HG02588 (cell line): ENCODE results near the gene SELENOM.

Experiments
- ATAC-seq: cut with Tn5 transposase; IDR thresholded peaks from one replicate; pipeline ENCODE4 v1.9.1; 2021; ENCODE audit warnings: mild to moderate bottlenecking, moderate library complexity; ENCODE audit not compliant: unreplicated experiment

The SELENOM gene

GRCh38 chr22:31107178-31107893 is at the start of gene SELENOM:
Gene SELENOM, minus strand, starts transcription at chr22:31107568. Its CDS starts 63 bp downstream, at chr22:31107505.
- peak; percentile 85 for ATAC-seq

GRCh38 chr22:31155422-31155821 is 48.1 kb upstream of the SELENOM start:
- no peak for ATAC-seq

- ATAC-seq, result no peak
Measured at GRCh38 chr22:31154975-31155374, 47.6 kb upstream of the SELENOM start.

GRCh38 chr22:31153357-31153756 is 46.0 kb upstream of the SELENOM start:
- no peak for ATAC-seq

- no peak for ATAC-seq
Measured at GRCh38 chr22:31151872-31152271, 44.5 kb upstream of the SELENOM start.

GRCh38 chr22:31150615-31151014 is 43.2 kb upstream of the SELENOM start:
- no peak for ATAC-seq

- ATAC-seq, result no peak
Measured at GRCh38 chr22:31148953-31149627, 41.7 kb upstream of the SELENOM start.

- ATAC-seq, result no peak
Measured at GRCh38 chr22:31148488-31148887, 41.1 kb upstream of the SELENOM start.

- ATAC-seq, result no peak
Measured at GRCh38 chr22:31144223-31144622, 36.9 kb upstream of the SELENOM start.

- no peak for ATAC-seq
Measured at GRCh38 chr22:31143537-31143936, 36.2 kb upstream of the SELENOM start.

- no peak for ATAC-seq
Measured at GRCh38 chr22:31143038-31143437, 35.7 kb upstream of the SELENOM start.

- ATAC-seq, result no peak
Measured at GRCh38 chr22:31142285-31142684, 34.9 kb upstream of the SELENOM start.

- no peak for ATAC-seq
Measured at GRCh38 chr22:31141551-31141950, 34.2 kb upstream of the SELENOM start.

GRCh38 chr22:31140746-31141145 is 33.4 kb upstream of the SELENOM start:
- no peak for ATAC-seq

- ATAC-seq, result no peak
Measured at GRCh38 chr22:31139866-31140716, 32.7 kb upstream of the SELENOM start, which contains the start of gene PLA2G3. Gene PLA2G3, minus strand, starts transcription at chr22:31140508. Its CDS starts 154 bp downstream, at chr22:31140354.

GRCh38 chr22:31139066-31139465 is 31.7 kb upstream of the SELENOM start:
- no peak for ATAC-seq

- ATAC-seq, result no peak
Measured at GRCh38 chr22:31138126-31138525, 30.8 kb upstream of the SELENOM start.

- no peak for ATAC-seq
Measured at GRCh38 chr22:31137721-31138120, 30.4 kb upstream of the SELENOM start.

- no peak for ATAC-seq
Measured at GRCh38 chr22:31136711-31137110, 29.3 kb upstream of the SELENOM start.

GRCh38 chr22:31136155-31136554 is 28.8 kb upstream of the SELENOM start:
- ATAC-seq, result no peak

- ATAC-seq, result no peak
Measured at GRCh38 chr22:31135706-31136105, 28.3 kb upstream of the SELENOM start.
